Memory B cell (primary cell): ENCODE results near the gene SOSTDC1.
"Not testable (repeated sequence)": the region's sequence is repeated elsewhere in the genome, so short reads cannot be mapped to it uniquely, and the experiment has no call there.

Experiments
- ATAC-seq: fragments of 150-1000 bp; cut with Tn5 transposase; 2 replicates; pipeline ENCODE4 v1.10.0; 2021; ENCODE audit warnings: low read depth, mild to moderate bottlenecking, moderate library complexity
- DNase-seq, 2 donors: peaks; one replicate each; pipeline ENCODE4 v3.0.0; 2022; ENCODE audit warnings: low spot score in 2 of 2
- H3K27ac Mint-ChIP-seq: one replicate; pipeline ENCODE4 v1.8.0; 2022; ENCODE audit warnings: mild to moderate bottlenecking, moderate library complexity, mixed read lengths
- H3K27me3 Mint-ChIP-seq: one replicate; pipeline ENCODE4 v1.8.0; 2022; ENCODE audit warnings: mixed read lengths
- H3K36me3 Mint-ChIP-seq: one replicate; pipeline ENCODE4 v1.8.0; 2022; ENCODE audit warnings: mild to moderate bottlenecking, mixed read lengths
- H3K4me1 Mint-ChIP-seq: one replicate; pipeline ENCODE4 v1.8.0; 2022; ENCODE audit warnings: mixed read lengths
- H3K4me3 Mint-ChIP-seq: one replicate; pipeline ENCODE4 v1.8.0; 2022; ENCODE audit warnings: mild to moderate bottlenecking, moderate library complexity, mixed read lengths
- H3K9me3 Mint-ChIP-seq: one replicate; pipeline ENCODE4 v1.8.0; 2022; ENCODE audit warnings: mixed read lengths

SOSTDC1 gene, protein sequence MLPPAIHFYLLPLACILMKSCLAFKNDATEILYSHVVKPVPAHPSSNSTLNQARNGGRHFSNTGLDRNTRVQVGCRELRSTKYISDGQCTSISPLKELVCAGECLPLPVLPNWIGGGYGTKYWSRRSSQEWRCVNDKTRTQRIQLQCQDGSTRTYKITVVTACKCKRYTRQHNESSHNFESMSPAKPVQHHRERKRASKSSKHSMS

DNA sequence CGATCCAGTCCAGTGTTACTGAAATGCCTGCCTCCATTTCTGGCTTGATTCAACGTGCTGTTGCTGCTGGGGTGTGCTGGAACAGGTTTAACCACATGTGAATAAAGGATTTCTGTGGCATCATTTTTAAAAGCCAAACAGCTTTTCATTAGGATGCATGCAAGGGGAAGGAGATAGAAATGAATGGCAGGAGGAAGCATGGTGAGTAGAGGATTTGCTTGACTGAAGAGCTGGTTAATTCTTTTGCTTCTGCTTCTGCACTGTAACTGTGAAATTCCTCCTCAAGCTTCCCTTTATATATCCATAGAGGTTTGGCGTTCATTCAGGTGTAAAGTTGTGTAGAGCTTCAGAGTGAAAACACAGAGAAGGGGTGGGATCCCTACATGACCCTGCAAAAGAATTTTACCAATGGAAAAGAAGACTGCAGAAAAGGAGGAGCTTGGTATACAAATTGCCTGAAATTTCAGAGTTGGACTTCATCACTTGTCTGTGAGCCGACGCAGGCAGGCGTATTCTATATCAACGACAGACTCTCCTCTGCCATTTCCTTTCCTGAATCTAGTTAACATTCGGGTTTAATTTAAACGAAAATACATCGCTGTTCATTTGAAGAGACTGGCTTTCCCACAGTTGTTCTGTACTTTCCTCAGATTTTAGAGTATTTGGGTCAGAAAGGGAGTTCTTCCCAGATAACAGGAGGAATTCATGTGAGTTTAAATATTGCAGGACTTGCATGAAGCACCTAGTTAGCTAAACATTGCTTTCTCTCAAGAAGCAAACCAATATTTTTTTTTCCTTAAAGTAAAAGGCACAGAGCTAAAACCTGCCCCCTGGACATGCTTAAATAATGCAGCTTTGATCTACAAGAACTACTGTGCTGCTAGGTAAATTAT, at the start of gene SOSTDC1:
TSS of gene SOSTDC1 (minus strand) at position 270 of the 893 bp plus-strand sequence. CDS start at position 200, 70 bp downstream.
- Mint-ChIP-seq H3K36me3 (no peaks in the 10 kb centered on the region), H3K9me3 (no peaks in the 10 kb centered on the region), H3K27me3 (peaks cover 4% of the 10 kb centered on the region), H3K27ac (no peak within 1 kb of the TSS), H3K4me1 (no peaks in the 10 kb centered on the region), H3K4me3 (no peak within 1 kb of the TSS)
- ATAC-seq: no peak
- DNase-seq: no peak

DNA sequence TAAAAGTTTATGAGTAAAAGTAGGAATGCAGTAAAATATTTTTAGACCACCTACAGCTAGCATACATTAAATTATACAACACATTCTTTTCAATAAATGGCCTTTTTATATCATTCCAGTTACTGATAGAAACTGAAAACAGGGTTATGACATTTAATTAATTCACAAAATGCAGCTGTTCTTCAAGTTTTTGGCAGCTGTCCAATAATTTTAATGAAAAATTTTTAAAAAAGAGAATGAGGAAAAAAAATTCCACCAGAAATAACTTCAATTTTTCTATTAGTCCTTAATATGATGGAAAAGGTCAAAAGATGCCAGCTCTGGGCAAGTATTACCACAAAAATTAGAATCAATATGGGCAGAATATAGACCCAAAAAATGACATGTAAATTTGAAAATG, 49.2 kb upstream of the SOSTDC1 start:
- Mint-ChIP-seq H3K27me3 (peaks cover 5% of the 10 kb centered on the region), H3K36me3 (no peaks in the 10 kb centered on the region), H3K27ac (no peak overlapping the region), H3K4me1 (no peaks in the 10 kb centered on the region), H3K9me3 (peaks cover 2% of the 10 kb centered on the region), H3K4me3 (no peak overlapping the region)
- DNase-seq (no peak), ATAC-seq (no peak)

DNA sequence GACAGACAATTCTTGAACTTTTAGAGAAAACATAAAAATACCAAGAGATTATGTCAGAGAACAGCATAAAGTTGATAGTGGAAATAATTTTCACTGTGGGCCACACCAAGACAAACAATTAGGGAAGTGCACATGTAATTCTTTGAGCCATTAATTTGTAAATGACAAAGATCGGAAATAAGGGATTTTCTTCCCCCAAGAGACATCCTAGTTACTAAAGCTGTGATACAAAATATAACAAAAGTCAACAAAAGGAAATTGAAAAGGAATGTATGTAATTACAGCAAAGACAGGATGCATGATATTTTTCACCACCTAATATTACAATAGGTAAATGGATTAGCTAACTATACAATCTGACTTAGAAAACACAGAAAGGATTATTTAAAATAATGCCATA, 48.7 kb upstream of the SOSTDC1 start:
- Mint-ChIP-seq H3K4me3 (no peak overlapping the region), H3K27ac (no peak overlapping the region), H3K36me3 (no peaks in the 10 kb centered on the region), H3K27me3 (peaks cover 5% of the 10 kb centered on the region), H3K4me1 (no peaks in the 10 kb centered on the region), H3K9me3 (peaks cover 2% of the 10 kb centered on the region)
- DNase-seq (no peak), ATAC-seq (no peak)

DNA sequence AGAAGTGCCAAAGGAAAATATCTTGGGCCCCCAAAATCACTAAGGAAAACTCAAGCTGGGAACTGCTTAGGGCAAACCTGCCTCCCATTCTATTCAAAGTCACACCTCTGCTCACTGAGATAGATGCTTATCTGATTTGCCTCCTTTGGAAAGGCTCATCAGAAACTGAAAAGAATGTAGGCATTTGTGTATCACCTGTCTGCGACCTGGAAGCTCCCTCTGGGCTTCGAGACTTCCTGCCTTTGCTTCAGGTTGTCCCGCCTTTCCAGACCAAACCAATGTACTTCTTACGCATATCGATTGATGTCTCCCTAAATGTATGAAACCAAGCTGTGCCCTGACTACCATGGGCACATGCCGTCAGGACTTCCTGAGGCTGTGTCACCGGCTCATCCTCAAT, 46.6 kb upstream of the SOSTDC1 start:
- ATAC-seq (no peak), DNase-seq (no peak)
- peaks cover 7% of the 10 kb centered on the region for H3K27me3 Mint-ChIP-seq
- peaks cover 5% of the 10 kb centered on the region for H3K9me3 Mint-ChIP-seq
- H3K27ac Mint-ChIP-seq: no peak overlapping the region
- H3K4me3 Mint-ChIP-seq: no peak overlapping the region
- no peaks in the 10 kb centered on the region for H3K4me1 Mint-ChIP-seq
- H3K36me3 Mint-ChIP-seq: no peaks in the 10 kb centered on the region

DNA sequence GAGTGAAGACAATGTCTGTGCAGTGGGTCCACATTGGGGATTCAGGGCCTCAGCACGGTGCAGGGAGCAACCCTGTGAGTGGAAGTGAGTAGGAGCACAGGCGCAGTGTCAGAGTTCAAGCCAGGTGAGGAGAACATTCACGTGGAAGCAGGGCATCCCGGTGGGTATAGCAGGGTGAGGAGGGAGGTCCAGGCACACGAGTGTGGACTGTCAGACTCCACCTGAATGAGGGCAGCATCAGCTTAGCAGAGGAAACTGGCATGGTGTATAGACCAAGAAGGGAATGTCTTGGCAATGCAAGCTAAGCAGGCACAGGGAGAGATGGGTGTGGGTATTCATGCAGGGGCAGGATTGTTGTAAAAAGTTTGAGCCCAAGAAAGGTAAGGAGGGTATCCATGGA, 45.8 kb upstream of the SOSTDC1 start:
- H3K27ac Mint-ChIP-seq: no peak overlapping the region
- peaks cover 7% of the 10 kb centered on the region for H3K27me3 Mint-ChIP-seq
- H3K4me3 Mint-ChIP-seq: no peak overlapping the region
- no peaks in the 10 kb centered on the region for H3K4me1 Mint-ChIP-seq
- ATAC-seq: no peak
- no peak for DNase-seq
- peaks cover 3% of the 10 kb centered on the region for H3K9me3 Mint-ChIP-seq
- H3K36me3 Mint-ChIP-seq: no peaks in the 10 kb centered on the region

DNA sequence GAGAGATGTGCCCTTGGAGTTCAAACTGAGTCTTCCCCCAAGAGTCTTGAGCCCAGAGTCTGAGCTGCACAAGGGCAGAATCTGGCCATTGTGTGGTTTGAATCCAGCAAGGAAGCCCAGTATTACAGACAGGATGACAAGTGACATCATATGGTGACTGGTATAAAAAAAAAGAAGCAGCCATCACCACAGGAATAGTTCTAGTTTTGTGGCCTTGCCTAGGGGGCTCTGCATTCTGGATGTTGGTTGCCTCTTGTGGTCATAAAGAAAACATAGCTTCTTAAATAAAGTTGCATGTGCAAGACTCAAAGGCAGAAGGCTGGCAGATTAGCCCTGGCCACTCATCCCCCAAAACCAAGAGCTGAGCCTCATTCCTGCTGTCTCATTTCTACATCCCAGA, 44.3 kb upstream of the SOSTDC1 start:
- Mint-ChIP-seq H3K9me3 (peaks cover 3% of the 10 kb centered on the region), H3K27me3 (peaks cover 9% of the 10 kb centered on the region), H3K27ac (no peak overlapping the region), H3K36me3 (no peaks in the 10 kb centered on the region), H3K4me1 (no peaks in the 10 kb centered on the region), H3K4me3 (no peak overlapping the region)
- DNase-seq (no peak), ATAC-seq (no peak)

DNA sequence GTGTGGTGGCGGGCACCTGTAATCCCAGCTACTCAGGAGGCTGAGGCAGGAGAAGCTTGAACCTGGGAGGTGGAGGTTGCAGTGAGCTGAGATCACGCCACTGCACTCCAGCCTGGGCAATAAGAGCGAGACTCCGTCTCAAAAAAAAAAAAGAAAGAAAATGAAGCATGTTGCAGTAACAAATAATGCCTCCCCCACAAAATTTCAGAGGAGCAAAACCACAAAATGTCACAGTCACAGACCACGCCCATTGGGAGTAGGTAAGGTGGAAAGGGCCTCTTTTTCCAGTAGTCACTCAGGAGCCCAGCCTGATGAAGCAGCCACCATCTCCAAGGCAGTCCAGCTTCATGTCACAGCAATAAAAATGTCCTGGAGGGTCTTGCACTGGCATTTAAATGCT, 40.9 kb upstream of the SOSTDC1 start:
- not testable (repeated sequence) for H3K4me3 Mint-ChIP-seq, DNase-seq, H3K27ac Mint-ChIP-seq, H3K9me3 Mint-ChIP-seq, H3K36me3 Mint-ChIP-seq, ATAC-seq, H3K4me1 Mint-ChIP-seq
- peaks cover 12% of the 10 kb centered on the region for H3K27me3 Mint-ChIP-seq

DNA sequence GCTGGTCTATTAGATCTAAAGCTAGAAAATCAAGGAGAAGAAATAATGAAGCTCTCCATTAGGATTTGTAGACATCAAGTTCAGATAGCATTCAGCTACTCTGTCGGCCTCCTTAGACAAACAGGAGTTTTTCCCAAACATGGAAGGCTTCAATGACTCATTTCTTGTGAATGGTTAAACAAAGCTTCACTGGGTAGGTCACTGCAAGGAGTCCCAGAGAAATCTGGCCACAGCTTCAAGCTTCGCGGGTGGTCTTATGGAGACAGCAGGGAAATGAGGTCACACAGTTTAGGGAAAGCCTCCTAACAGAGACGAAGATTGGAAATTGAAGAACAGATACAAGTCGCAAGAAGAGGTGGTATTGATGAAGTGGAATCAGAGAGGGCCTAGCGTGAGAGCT, 38.5 kb upstream of the SOSTDC1 start:
- Mint-ChIP-seq H3K27me3 (peaks cover 9% of the 10 kb centered on the region), H3K4me1 (no peaks in the 10 kb centered on the region), H3K9me3 (peaks cover 3% of the 10 kb centered on the region), H3K36me3 (no peaks in the 10 kb centered on the region), H3K27ac (no peak overlapping the region), H3K4me3 (no peak overlapping the region)
- ATAC-seq (no peak), DNase-seq (no peak)

DNA sequence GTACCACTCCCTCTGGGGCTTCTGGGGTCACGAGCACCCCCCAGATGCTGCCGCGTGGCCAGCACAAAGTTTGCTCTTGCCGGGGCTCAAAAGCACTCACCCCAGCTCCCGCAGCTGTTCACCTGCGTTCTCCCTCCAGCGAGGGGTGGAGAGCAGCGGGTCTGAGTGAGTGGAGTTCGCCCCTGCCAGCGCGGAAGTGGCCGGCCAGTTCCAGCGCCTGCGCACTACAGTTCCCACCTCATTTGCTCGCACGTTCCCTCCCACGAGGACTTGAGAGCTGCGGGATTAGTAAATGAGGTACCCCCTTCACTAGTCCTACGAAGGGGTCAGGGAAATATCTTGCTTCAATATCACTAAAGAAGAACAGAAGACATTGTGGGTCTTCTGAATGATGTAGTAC, 36.8 kb upstream of the SOSTDC1 start:
- Mint-ChIP-seq H3K4me1 (no peaks in the 10 kb centered on the region), H3K9me3 (no peaks in the 10 kb centered on the region), H3K36me3 (no peaks in the 10 kb centered on the region), H3K27me3 (peaks cover 7% of the 10 kb centered on the region), H3K27ac (no peak overlapping the region), H3K4me3 (no peak overlapping the region)
- ATAC-seq (no peak), DNase-seq (no peak)

DNA sequence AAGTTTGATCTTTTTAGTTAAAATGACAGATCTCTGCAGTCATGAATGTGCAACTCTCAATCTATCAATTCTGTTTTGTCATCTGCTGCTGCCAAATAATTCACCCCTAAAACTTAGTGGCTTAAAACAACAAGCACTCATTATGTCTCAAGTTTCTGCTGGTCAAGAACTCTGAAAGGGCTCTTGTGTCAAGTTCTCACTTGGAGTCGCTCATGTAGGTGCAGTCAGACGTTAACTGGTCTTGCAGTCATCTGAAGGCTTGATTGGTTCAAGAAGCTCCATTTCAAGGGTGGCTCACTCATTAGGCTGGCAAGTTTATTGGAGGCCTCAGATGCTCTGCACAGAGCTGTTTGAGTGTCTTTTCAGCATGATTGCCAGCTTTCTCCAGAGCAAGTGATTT, 32.6 kb upstream of the SOSTDC1 start:
- Mint-ChIP-seq H3K9me3 (no peaks in the 10 kb centered on the region), H3K36me3 (no peaks in the 10 kb centered on the region), H3K27ac (no peak overlapping the region), H3K27me3 (peaks cover 5% of the 10 kb centered on the region), H3K4me1 (no peaks in the 10 kb centered on the region), H3K4me3 (no peak overlapping the region)
- no peak for DNase-seq
- no peak for ATAC-seq

DNA sequence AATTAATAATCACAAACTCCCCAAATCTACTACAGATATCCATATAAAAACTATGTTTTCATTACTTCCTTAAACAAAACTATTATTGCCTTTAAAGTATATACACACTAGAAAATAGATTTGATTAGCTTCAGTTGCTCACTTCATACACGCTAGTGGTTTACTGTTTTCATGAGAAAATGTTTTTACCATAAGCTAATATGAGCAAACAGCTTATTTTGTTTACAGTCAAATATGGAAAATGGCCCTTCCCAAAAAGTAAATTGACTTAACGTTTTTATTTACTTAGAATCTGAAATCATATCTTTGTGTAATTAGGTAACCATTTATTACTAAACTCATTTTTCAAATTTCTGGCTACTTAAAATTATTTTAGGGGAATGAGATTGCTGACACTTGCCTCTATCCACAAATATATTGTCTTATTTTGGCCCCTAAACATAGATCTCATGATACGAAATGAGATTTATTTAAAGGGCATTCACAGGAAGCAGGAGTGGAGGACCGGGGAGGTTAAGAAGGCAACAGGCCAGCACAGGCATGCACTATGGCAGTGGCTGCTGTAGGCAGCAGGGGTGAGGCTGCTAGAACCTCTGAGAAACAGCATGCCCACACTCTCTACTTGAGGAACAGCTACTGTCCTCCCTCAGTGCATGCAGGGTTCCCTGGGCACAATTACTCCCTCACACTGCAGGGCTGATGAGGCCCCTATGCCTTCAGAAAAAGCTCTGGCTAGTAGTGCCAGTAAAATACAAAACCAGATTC, 29.6 kb upstream of the SOSTDC1 start:
- Mint-ChIP-seq H3K4me1 (no peaks in the 10 kb centered on the region), H3K36me3 (no peaks in the 10 kb centered on the region), H3K27me3 (peaks cover 8% of the 10 kb centered on the region), H3K27ac (no peak overlapping the region), H3K4me3 (no peak overlapping the region), H3K9me3 (no peaks in the 10 kb centered on the region)
- no peak for DNase-seq
- no peak for ATAC-seq

DNA sequence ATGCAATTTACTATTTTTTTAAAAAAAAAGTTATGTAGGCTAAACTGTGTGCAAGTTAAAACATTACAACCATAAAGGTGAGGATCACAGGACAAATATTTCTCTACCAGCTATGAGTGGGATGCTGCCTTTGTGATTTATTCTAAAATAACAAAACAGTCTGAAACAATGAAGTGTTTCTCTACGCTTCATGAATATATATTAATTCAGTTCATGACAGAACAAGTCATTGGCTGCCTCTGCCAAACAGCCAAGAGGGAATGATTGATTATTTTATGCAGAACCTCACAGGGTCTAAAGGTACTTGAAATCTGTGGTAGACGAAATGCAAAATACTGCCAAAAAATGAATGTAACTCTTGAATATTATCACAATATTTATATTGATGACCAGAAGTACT, 29.0 kb upstream of the SOSTDC1 start:
- Mint-ChIP-seq H3K36me3 (no peaks in the 10 kb centered on the region), H3K4me3 (no peak overlapping the region), H3K27ac (no peak overlapping the region), H3K4me1 (no peaks in the 10 kb centered on the region), H3K9me3 (no peaks in the 10 kb centered on the region), H3K27me3 (peaks cover 8% of the 10 kb centered on the region)
- DNase-seq (no peak), ATAC-seq (no peak)

DNA sequence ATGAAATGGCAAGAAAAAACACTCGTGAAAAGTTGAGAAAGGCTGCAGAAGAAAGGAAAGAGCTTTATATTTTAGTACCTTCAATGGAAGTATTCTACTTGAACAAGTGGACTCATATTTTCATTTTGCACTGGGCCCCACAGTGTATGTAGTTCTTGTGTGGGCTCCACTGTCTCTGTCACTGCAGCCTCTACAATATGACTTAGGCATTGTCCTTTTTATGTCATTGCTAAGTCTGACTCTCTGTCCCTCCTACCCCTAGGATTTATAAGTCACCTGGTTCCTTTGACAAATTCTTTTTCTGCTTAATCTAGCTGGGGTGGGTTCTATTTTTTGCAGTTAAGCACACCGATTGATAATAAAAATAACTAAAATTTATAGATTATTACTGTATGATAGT, 27.7 kb upstream of the SOSTDC1 start:
- Mint-ChIP-seq H3K27me3 (peaks cover 8% of the 10 kb centered on the region), H3K36me3 (no peaks in the 10 kb centered on the region), H3K9me3 (no peaks in the 10 kb centered on the region), H3K27ac (no peak overlapping the region), H3K4me3 (no peak overlapping the region), H3K4me1 (no peaks in the 10 kb centered on the region)
- ATAC-seq (no peak), DNase-seq (no peak)

DNA sequence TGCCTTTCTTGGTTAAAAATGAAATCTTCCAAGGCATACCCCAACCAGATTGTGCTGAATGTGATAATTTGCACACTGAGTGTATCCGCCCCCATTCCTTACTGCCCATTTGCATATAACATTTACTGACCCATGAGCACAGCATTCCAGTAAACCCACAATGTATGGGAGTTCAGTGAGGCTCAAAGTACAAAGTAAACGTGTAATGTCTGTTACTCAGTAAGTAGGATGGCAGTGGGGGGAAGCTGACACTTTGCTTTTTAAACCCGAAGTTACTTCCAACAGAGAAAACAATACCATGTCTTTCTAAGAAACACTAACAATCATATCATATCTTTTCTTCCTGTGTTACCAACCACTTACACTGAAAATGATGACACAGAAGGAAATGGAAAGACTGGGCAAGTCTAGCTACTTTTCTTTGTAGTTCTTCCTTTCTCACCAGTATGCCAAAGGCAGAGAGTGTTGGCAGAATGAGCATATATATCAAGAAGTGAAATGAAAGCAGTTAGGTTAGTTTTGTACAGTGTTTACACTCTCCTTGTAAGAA, 27.1 kb upstream of the SOSTDC1 start:
- Mint-ChIP-seq H3K4me1 (no peaks in the 10 kb centered on the region), H3K36me3 (no peaks in the 10 kb centered on the region), H3K4me3 (no peak overlapping the region), H3K9me3 (no peaks in the 10 kb centered on the region), H3K27ac (no peak overlapping the region), H3K27me3 (peaks cover 8% of the 10 kb centered on the region)
- no peak for DNase-seq
- ATAC-seq: no peak
